HepG2 (cell line): ENCODE results near the gene DTNB. TPM values are rescaled to one million over a fixed set of nuclear protein-coding genes. Genes with fewer than 3 reads are reported as not detected.

Experiments used
- CAMTA2 ChIP-seq: sonication (generic); formaldehyde crosslinking; IDR thresholded peaks from 2 replicates; pipeline ENCODE4 v1.4.0; 2020; ENCODE audit warnings: mild to moderate bottlenecking, missing genetic modification reagents, borderline replicate concordance
- GATAD1 ChIP-seq: IDR thresholded peaks from 2 replicates; pipeline ENCODE4 v1.6.1; 2016; ENCODE audit warnings: missing genetic modification reagents, missing compliant biosample characterization
- HDAC2 ChIP-seq: sonication (generic); formaldehyde crosslinking; IDR thresholded peaks from 2 replicates; pipeline ENCODE4 v1.4.0; 2020; ENCODE audit warnings: missing genetic modification reagents
- HMG20B ChIP-seq: conservative IDR thresholded peaks from 2 replicates; pipeline ENCODE4 v1.6.1; 2016; ENCODE audit warnings: missing genetic modification reagents, missing compliant biosample characterization
- HNRNPUL1 ChIP-seq: fragments of 200-400 bp; formaldehyde crosslinking; IDR thresholded peaks from 2 replicates; pipeline ENCODE4 v1.6.1; 2017; ENCODE audit warnings: low read depth, mild to moderate bottlenecking, low read length, moderate library complexity
- KDM4B ChIP-seq: sonication (generic); formaldehyde crosslinking; IDR thresholded peaks from 2 replicates; pipeline ENCODE4 v1.4.0; 2020; ENCODE audit warnings: missing genetic modification reagents
- MED13 ChIP-seq: sonication (generic); formaldehyde crosslinking; IDR thresholded peaks from 2 replicates; pipeline ENCODE4 v1.5.0; 2020; ENCODE audit warnings: missing genetic modification reagents
- NFE2L2 ChIP-seq: fragments of 150-350 bp; IDR thresholded peaks from 2 replicates; pipeline ENCODE4 v1.6.1; 2014; ENCODE audit warnings: low read length
- NFKB2 ChIP-seq: sonication (generic); formaldehyde crosslinking; IDR thresholded peaks from 2 replicates; pipeline ENCODE4 v1.4.0; 2020; ENCODE audit warnings: missing genetic modification reagents, borderline replicate concordance
- NR1H2 ChIP-seq: sonication (generic); formaldehyde crosslinking; IDR thresholded peaks from 2 replicates; pipeline ENCODE4 v1.8.1; 2022; ENCODE audit warnings: low read depth, missing genetic modification reagents, borderline replicate concordance
- NRL ChIP-seq: sonication (generic); formaldehyde crosslinking; IDR thresholded peaks from 2 replicates; pipeline ENCODE4 v1.5.0; 2020; ENCODE audit warnings: missing genetic modification reagents, mild to moderate bottlenecking, moderate library complexity, borderline replicate concordance
- PITX1 ChIP-seq: sonication (generic); formaldehyde crosslinking; IDR thresholded peaks from 2 replicates; pipeline ENCODE4 v1.5.1; 2020; ENCODE audit warnings: mild to moderate bottlenecking, missing genetic modification reagents
- TCF7 ChIP-seq: sonication (generic); IDR thresholded peaks from 2 replicates; pipeline ENCODE4 v1.6.1; 2016; ENCODE audit warnings: antibody characterized with exemption, low read depth
- TEAD3 ChIP-seq: optimal IDR thresholded peaks from 2 replicates; pipeline ENCODE3; 2016; ENCODE audit warnings: borderline replicate concordance
- ZBTB14 ChIP-seq: sonication (generic); formaldehyde crosslinking; IDR thresholded peaks from 2 replicates; pipeline ENCODE4 v1.4.0; 2020; ENCODE audit warnings: missing genetic modification reagents
- ZBTB2 ChIP-seq: sonication (generic); formaldehyde crosslinking; IDR thresholded peaks from 2 replicates; pipeline ENCODE4 v1.8.0; 2022; ENCODE audit warnings: low read depth, missing genetic modification reagents
- ZBTB33 ChIP-seq: sonication (generic); formaldehyde crosslinking; IDR thresholded peaks from 2 replicates; pipeline ENCODE4 v1.4.0; 2020; ENCODE audit warnings: missing genetic modification reagents
- ZMYM3 ChIP-seq: sonication (generic); formaldehyde crosslinking; IDR thresholded peaks from 2 replicates; pipeline ENCODE4 v1.5.1; 2020; ENCODE audit warnings: mild to moderate bottlenecking, missing genetic modification reagents
- ZNF512B ChIP-seq: sonication (generic); formaldehyde crosslinking; IDR thresholded peaks from 2 replicates; pipeline ENCODE4 v1.5.1; 2020; ENCODE audit warnings: missing genetic modification reagents, mild to moderate bottlenecking, borderline replicate concordance
- ZNF652 ChIP-seq: IDR thresholded peaks from 2 replicates; pipeline ENCODE4 v1.6.1; 2016; ENCODE audit warnings: low read depth, borderline replicate concordance
- polyA plus RNA-seq, 8 experiments: library from polyadenylated mRNA; depleted of rRNA in 3 of 8; stranded (reverse) in 7 of 8; unstranded in 1 of 8; fragments of >200 nt; fragmentation: Illumina TruSeq in 4 of 8; extraction: Trizol in 4 of 8; gene quantifications; 2 replicates each; pipeline versions ENCODE4 v1.2.1 to v1.2.3, GENCODE V29; 2011 to 2016; ENCODE audit warnings: low read depth in 4 of 8, missing spikeins in 1 of 8, mixed read lengths in 1 of 8; ENCODE audit not compliant: insufficient read depth in 1 of 8
- total RNA-seq, 5 experiments: library from RNA; depleted of rRNA; stranded (reverse); fragments of >200 nt; fragmentation: Illumina TruSeq; extraction: Trizol; gene quantifications; 2 replicates each; pipeline ENCODE4 v1.2.3, GENCODE V29; 2016; ENCODE audit warnings: low read depth in 1 of 5
- TF ChIP-seq, protein P1 (sequence below): sonication (generic); formaldehyde crosslinking; IDR thresholded peaks from 2 replicates; pipeline ENCODE4 v1.5.1; 2020; ENCODE audit warnings: missing genetic modification reagents, mild to moderate bottlenecking, borderline replicate concordance

The DTNB gene
- total and polyA plus RNA-seq, 2 of the 13 experiments (the other 11 are each of a cell fraction or from before 2014, with no cell fraction given), result 14.4 to 23.9 TPM

DNA sequence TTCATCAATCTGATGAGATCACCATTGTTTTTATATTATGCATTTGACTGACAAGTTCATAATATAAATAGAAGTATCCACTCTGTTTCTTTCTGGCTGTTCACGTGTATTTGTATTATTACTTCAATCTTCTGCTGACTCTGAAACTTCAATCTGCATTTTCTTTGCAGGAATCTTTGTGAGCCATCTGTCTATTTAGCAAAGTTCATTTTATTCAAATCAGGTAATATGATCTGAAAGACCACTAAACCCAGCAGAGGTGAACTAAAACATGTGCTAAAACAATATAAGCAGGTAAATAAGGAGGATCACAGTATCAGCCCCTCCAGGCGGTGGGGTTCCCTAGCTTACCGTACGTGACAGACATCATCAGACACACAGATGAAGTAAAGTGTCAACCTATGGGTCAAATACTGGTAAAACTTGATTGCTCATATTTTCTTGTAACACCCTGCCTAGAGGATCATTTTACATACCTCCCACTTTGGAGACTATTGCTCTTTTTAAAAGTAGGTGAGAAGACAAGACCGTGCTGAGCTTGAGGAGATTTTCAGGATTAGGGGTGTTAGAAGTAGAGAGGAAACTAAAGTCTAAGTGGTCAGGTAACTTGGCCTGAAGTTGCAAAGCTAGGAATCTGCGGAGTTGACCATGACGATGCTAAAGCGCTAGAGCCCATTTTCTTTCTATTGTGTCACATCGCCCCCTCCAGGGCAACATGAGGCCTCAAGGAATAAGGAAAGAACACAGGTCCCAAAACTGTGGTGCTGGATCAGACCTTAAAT is 9.0 kb downstream of the DTNB start (continued):
- TF ChIP-seq ZNF512B (CRISPR knock-in tag), result no peak
- no peak for TF ChIP-seq KDM4B (CRISPR knock-in tag)
- TF ChIP-seq TEAD3 (CRISPR knock-in tag), result peak; percentile 23
- no peak for TF ChIP-seq GATAD1 (CRISPR knock-in tag)
- TF ChIP-seq HMG20B (CRISPR knock-in tag), result no peak
- TF ChIP-seq TCF7, result no peak
- TF ChIP-seq ZBTB33 (CRISPR knock-in tag), result peak; percentile 90
- TF ChIP-seq NR1H2 (CRISPR knock-in tag), result no peak
- TF ChIP-seq NFKB2 (CRISPR knock-in tag), result no peak
- TF ChIP-seq NFE2L2, result peak; percentile 77; the same call in 1 of the 2 replicates
- TF ChIP-seq, protein P1, sequence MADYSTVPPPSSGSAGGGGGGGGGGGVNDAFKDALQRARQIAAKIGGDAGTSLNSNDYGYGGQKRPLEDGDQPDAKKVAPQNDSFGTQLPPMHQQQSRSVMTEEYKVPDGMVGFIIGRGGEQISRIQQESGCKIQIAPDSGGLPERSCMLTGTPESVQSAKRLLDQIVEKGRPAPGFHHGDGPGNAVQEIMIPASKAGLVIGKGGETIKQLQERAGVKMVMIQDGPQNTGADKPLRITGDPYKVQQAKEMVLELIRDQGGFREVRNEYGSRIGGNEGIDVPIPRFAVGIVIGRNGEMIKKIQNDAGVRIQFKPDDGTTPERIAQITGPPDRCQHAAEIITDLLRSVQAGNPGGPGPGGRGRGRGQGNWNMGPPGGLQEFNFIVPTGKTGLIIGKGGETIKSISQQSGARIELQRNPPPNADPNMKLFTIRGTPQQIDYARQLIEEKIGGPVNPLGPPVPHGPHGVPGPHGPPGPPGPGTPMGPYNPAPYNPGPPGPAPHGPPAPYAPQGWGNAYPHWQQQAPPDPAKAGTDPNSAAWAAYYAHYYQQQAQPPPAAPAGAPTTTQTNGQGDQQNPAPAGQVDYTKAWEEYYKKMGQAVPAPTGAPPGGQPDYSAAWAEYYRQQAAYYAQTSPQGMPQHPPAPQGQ, result no peak
- no peak for TF ChIP-seq ZNF652 (CRISPR knock-in tag)
- no peak for TF ChIP-seq ZBTB14 (CRISPR knock-in tag)
- no peak; the same call in 1 of the 2 replicates for TF ChIP-seq HDAC2 (CRISPR knock-in tag)
- TF ChIP-seq MED13 (CRISPR knock-in tag), result no peak
- no peak for TF ChIP-seq CAMTA2 (CRISPR knock-in tag)
- TF ChIP-seq ZMYM3 (CRISPR knock-in tag), result no peak
- no peak for TF ChIP-seq NRL (CRISPR knock-in tag)
- no peak for TF ChIP-seq ZBTB2 (CRISPR knock-in tag)
- no peak for TF ChIP-seq HNRNPUL1
- TF ChIP-seq PITX1 (CRISPR knock-in tag), result no peak
